ENCODE data around the gene SUSD5.

The SUSD5 gene

GRCh38 chr3:33218446-33219174 is at the start of gene SUSD5:
Gene SUSD5, minus strand, starts transcription at chr3:33218810. Its CDS starts 13 bp downstream, at chr3:33218797.
- DNase-seq: no peak

DNA sequence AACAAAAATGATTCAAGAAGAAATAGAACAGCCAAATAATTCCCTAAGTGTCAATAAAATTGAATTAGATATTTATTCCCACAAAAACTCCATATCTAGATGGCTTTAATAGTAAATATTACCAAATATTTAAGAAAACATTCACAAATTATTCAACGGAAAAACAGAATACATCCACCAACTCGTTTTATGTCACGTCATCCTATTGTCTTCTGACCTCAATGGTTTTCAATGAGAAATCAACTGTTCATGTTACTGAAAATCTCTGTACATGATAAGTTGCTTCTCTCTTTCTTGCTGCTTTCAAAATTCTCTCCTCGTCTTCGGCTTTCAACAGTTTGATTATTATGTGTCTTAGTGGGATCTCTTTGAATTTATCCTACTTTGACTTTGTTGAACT is 41.5 kb upstream of the SUSD5 start:
- DNase-seq: no peak

DNA sequence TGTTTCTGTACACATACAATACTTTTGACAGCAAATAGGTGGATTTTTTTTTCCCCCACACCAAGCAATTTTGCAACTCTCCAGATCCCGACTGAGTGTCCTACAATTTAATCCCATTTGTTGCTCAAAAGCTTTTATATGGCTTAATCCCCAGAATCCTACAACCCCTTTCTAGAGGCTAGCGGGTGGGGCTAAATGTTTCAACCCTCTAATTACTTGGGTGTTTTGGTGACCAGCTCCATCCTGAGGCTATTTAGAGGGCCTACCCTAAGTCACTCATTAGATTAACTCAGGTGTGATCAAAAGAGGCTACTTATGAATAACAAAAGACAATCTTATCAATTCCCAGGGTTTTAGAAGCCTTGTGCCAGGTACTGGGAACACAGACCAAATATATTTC is 37.6 kb upstream of the SUSD5 start:
- DNase-seq: no peak

DNA sequence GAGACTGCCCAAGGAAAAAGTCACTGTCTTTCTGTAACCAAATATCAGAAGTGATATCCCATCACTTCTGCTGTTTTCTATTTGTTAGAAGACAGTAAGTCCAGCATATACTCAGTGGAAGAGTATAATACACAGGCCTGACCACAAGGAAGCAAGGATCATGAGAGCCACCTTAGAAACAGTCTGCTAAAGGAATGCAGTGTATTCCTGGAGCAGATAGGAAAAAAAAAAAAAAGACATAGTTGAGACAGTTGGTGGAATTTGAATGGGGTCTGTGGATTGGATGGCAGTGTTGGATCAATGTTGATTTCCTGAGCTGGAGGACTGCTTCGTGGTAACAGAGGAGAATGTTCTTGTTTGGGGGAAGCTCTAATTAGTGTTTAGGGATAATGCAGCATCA is 32.1 kb upstream of the SUSD5 start:
- no peak for DNase-seq

DNA sequence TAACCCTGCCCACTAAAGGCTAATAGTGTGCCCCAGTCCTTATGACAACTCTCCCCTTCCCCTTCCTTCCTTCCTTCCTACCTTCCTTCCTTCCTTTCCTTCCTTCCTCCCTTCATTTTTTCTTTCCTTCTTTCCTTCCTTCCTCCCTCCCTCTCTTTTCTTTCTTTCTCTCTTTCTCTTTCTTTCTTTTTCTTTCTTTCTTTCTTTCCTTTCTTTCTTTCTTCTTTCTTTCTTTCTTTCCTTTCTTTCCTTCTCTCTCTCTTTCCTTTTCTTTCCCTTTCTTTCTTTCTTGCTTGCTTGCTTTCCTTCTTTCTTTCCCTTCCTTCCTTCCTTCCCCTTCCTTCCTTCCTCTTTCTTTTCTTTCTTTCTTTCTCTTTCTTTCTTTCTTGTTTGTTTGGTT is 28.2 kb upstream of the SUSD5 start:
- no peak for DNase-seq

DNA sequence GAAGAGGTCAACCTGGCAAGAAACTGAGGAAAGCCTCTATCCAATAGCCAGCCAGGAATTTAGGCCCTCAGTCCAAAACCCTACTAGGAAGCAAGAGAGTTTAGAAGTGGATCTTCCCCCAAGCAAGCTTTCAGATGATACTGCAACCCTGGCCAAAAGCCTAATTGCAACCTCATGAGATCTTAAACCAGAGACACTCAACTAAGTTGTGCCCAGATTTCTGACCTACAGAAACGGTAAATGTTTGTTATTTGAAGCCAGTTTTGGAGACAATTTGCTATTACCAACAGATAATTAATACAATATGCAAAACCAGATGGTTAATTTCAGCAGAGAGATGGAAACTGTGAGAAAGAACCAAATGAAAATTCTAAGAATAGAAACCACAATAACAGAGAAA is 21.7 kb upstream of the SUSD5 start:
- no peak for DNase-seq

DNA sequence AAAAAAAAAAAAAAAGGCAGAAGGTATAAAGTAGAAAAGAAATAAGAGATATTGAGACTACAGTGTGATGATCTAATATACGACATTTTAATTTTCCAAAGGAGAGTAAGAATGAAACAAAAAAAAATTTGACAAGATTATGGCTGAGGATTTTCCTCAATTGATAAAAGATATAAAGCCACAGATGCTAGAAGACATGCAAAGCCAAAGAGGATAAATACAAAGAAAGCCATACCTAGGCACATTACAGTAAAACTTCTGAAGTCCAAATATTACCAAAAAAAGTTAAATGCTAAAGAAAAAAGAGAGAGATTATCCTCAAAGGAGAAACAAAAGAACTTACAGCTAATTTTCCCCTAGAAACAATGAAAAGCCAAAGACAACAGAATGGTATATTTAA is 20.3 kb upstream of the SUSD5 start:
- no peak for DNase-seq

DNA sequence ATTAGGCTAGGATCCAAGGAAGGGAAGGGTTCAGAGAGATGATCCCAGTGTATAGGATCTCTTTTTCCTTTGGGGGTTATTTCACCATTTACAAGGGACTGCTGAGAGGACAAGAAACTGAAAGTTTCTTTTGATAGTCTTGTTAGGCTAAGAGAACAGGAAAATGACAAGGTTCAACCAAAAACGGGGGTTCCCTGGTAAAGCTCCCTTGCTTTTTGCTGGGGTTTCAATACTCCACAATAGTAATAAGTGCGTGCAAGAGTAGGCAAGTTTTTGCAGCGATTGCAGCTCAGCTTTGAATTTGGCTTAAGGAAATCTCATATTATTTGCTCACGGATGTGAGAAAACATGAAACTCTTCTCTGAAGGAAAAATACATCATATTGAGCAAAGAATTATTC is 18.8 kb upstream of the SUSD5 start:
- no peak for DNase-seq

DNA sequence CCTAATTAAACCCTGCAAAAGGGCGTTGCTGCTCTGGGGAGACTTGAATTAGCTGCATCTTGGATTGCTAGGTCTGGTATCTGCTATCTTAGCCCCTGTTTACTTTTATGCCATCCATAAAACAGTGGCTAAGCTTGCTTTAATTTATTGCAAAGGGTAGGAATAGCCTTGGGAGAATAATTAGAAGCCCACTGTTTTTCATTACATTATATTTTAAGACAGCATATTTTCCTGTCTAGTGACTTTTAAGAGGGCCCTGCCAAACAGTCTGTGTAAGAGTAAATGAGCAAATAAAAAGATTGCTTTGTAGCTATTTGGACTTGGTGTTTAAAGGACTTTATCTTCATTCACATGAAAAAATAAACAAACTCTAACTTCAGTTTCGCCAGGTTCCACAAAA is 17.4 kb upstream of the SUSD5 start:
- no peak for DNase-seq

DNA sequence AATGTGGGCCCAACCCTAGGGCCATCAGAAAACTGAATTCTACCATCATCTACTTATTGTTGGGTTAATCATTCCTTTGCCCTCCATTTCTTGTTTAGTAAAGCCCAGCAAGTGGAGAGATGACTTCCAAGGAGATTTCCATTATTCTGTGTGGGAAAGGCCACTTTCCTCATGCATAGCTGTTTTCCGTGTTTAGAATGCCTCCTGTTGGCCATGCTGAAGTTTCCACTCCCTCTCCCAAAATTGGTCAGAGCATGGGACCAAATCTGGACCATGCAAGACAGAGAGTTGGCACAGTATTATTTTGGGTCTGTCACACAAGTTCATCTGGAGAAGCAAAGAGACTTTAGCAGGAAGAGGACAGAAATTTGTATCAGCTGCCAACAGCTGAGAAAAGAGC is 15.3 kb upstream of the SUSD5 start:
- DNase-seq: no peak

GRCh38 chr3:33231756-33232465 is 13.3 kb upstream of the SUSD5 start:
- DNase-seq: peak; percentile 32

GRCh38 chr3:33229947-33230346 is 11.3 kb upstream of the SUSD5 start:
- DNase-seq: no peak

- no peak for DNase-seq
Observed at GRCh38 chr3:33229066-33229465, 10.5 kb upstream of the SUSD5 start.

DNA sequence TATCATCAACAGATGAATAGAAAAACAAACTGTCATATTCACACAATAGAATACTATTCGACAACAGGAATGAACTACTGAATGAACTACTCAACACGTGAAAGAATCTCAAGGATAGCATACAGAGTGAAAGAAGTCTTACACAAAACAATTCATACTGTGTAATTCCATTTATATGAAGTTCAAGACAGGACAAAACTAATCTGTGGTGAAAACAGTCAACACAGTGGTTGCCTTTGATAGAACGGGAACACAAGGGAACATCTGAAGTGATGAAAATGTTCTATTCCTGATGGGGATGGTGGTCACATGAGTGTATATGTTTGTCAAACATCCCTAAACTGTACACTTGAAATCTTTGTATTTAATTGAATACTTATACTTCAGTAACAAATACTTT is 2.6 kb upstream of the SUSD5 start:
- no peak for DNase-seq

DNA sequence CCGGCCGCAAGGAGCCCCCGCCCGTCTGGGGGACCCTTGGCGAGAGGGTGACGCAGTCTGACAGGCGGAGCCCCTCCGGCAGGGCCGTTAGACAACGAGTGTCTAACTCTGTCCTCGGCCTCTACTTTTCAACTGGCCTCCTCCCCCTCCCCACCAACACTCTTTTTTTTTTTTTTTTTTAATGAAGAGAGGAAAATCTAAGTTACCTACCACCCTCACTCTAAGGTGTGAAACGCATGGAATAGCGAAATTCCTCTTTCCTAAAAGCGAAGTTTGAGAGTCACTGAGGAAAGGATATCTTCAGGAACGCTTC is 521 bp upstream of the SUSD5 start:
- no peak for DNase-seq

DNA sequence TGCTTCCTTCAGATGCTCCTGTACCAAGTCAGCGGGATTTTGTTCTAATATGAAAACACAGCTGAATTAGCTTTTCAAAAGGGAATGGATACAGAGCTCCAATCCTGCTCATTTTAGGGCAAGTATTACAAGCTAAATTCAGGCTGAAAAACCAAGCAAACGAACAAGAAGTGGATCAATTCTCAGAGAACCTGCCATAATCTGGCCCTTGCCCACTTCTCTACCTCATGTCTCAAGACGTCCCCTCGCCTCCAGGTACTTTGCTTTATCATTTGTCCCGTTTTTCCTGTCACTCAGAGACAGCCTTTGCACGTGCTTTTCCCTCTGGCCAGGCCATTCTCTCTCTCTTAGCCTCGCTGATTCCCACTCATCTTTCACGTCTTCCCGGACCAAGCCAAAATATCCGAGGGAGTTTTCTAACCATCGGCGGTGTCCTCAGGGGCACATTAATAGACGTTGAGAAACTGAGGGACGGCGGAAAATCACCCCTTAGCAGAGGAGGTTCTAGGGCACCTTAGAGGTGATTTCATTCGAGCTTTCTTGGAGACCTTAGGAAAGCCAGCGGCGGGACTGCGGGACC is 654 bp downstream of the SUSD5 start:
- no peak for DNase-seq

GRCh38 chr3:33215739-33216138 is 2.9 kb downstream of the SUSD5 start:
- DNase-seq: no peak

DNA sequence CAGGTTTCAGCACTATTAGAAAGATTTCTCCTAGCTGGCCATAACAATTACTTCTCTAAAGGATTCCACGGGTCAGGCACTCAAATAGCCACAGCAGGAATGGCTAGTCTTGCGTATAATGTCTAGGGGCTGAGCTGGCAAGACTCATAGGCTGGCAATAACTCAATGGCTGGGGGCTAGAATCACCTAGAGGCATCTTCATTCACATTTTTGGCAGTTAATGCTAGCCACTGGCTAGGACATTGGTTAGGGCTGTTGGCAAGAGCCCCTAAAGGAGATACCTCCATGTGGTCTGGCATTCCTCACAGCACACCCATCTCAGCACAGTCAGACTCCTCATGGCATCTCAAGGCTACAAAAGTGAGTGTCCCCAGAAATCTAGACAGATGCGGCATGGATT is 6.2 kb downstream of the SUSD5 start:
- DNase-seq: no peak

DNA sequence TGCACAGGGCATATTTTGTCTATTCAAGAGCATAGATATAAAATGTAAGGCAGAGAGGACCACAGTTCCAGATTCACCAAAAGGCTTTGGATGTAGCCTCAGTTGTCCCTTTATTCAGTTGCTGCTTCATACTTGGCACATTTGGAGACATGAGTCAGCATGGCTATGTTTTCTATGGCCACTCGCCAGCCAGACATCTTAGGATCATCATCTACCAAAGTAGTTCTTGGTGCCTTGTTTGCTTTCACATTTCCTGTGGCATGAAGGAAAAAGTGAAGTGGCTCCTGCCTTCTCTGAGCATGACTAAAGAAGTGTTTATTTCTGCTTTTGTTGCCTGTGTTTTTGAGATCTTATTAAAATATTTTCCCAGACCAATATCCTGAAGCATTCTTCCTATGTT is 7.2 kb downstream of the SUSD5 start:
- no peak for DNase-seq

GRCh38 chr3:33209357-33209756 is 9.3 kb downstream of the SUSD5 start:
- no peak for DNase-seq

GRCh38 chr3:33202711-33203457 is 15.7 kb downstream of the SUSD5 start:
- no peak for DNase-seq

- no peak for DNase-seq
Observed at GRCh38 chr3:33201195-33201594, 17.4 kb downstream of the SUSD5 start.

DNA sequence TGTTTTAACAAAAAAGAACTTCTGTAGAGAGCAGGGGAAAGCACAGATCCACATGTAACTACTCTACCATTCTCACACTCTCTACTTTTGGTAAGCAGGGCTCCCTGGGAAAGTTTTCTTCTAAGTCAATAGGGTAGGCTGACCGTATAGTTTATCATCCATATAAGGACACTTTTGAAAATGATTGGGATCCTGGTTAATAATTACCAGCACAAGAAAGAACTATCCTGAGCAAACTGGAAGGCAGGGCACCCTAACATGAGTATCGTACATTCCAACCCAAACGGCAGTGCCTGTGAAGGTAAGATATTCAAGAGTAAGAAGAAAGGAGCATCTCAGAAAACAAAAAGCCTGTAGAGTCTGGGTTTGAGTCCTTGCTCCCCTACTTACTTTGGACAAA is 22.1 kb downstream of the SUSD5 start:
- DNase-seq: no peak

GRCh38 chr3:33194303-33194702 is 24.3 kb downstream of the SUSD5 start:
- DNase-seq: no peak

Measured in NCI-H1092 (cell line).